ENCODE measurements around the gene PATL1. TPM values are rescaled to one million over a fixed set of nuclear protein-coding genes. Genes with fewer than 3 reads are reported as not detected.

PATL1 gene
- total and polyA plus RNA-seq, 2 of the 8 experiments (the other 6 are each of a cell fraction or from before 2014, with no cell fraction given): 30.4 to 33.4 TPM

DNA sequence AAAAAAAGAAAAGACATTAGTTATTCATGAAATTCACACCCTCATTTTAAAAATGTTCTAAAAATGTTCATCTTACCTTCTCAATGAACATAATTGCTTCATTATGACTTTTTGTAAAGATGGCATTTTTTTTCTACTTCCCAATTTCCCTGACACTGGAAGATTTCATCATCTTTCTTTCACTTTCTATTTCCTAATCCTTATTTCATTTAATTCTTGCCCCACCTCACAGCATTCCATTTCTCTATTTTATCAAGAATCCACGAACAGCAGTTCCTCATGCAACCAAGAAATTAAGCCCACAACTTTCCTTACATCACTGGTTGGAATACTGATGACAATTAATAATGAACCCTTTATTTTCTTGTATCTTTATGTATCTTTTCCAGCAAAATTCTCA lies 1.9 kb downstream of the PATL1 start (continued):
- TF ChIP-seq, protein P1, sequence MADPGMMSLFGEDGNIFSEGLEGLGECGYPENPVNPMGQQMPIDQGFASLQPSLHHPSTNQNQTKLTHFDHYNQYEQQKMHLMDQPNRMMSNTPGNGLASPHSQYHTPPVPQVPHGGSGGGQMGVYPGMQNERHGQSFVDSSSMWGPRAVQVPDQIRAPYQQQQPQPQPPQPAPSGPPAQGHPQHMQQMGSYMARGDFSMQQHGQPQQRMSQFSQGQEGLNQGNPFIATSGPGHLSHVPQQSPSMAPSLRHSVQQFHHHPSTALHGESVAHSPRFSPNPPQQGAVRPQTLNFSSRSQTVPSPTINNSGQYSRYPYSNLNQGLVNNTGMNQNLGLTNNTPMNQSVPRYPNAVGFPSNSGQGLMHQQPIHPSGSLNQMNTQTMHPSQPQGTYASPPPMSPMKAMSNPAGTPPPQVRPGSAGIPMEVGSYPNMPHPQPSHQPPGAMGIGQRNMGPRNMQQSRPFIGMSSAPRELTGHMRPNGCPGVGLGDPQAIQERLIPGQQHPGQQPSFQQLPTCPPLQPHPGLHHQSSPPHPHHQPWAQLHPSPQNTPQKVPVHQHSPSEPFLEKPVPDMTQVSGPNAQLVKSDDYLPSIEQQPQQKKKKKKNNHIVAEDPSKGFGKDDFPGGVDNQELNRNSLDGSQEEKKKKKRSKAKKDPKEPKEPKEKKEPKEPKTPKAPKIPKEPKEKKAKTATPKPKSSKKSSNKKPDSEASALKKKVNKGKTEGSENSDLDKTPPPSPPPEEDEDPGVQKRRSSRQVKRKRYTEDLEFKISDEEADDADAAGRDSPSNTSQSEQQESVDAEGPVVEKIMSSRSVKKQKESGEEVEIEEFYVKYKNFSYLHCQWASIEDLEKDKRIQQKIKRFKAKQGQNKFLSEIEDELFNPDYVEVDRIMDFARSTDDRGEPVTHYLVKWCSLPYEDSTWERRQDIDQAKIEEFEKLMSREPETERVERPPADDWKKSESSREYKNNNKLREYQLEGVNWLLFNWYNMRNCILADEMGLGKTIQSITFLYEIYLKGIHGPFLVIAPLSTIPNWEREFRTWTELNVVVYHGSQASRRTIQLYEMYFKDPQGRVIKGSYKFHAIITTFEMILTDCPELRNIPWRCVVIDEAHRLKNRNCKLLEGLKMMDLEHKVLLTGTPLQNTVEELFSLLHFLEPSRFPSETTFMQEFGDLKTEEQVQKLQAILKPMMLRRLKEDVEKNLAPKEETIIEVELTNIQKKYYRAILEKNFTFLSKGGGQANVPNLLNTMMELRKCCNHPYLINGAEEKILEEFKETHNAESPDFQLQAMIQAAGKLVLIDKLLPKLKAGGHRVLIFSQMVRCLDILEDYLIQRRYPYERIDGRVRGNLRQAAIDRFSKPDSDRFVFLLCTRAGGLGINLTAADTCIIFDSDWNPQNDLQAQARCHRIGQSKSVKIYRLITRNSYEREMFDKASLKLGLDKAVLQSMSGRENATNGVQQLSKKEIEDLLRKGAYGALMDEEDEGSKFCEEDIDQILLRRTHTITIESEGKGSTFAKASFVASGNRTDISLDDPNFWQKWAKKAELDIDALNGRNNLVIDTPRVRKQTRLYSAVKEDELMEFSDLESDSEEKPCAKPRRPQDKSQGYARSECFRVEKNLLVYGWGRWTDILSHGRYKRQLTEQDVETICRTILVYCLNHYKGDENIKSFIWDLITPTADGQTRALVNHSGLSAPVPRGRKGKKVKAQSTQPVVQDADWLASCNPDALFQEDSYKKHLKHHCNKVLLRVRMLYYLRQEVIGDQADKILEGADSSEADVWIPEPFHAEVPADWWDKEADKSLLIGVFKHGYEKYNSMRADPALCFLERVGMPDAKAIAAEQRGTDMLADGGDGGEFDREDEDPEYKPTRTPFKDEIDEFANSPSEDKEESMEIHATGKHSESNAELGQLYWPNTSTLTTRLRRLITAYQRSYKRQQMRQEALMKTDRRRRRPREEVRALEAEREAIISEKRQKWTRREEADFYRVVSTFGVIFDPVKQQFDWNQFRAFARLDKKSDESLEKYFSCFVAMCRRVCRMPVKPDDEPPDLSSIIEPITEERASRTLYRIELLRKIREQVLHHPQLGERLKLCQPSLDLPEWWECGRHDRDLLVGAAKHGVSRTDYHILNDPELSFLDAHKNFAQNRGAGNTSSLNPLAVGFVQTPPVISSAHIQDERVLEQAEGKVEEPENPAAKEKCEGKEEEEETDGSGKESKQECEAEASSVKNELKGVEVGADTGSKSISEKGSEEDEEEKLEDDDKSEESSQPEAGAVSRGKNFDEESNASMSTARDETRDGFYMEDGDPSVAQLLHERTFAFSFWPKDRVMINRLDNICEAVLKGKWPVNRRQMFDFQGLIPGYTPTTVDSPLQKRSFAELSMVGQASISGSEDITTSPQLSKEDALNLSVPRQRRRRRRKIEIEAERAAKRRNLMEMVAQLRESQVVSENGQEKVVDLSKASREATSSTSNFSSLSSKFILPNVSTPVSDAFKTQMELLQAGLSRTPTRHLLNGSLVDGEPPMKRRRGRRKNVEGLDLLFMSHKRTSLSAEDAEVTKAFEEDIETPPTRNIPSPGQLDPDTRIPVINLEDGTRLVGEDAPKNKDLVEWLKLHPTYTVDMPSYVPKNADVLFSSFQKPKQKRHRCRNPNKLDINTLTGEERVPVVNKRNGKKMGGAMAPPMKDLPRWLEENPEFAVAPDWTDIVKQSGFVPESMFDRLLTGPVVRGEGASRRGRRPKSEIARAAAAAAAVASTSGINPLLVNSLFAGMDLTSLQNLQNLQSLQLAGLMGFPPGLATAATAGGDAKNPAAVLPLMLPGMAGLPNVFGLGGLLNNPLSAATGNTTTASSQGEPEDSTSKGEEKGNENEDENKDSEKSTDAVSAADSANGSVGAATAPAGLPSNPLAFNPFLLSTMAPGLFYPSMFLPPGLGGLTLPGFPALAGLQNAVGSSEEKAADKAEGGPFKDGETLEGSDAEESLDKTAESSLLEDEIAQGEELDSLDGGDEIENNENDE (IDR thresholded peaks at IDR 0.05; ENCODE audit: insufficient replicate concordance, low read length): no peak
- TF ChIP-seq SIX5 (IDR thresholded peaks at IDR 0.05; ENCODE audit: low read depth, low read length) (no peak), NANOG (IDR thresholded peaks at IDR 0.05; ENCODE audit: insufficient read depth, low read depth, low read length, poor library complexity, severe bottlenecking) (no peak), CBX8 (IDR thresholded peaks at IDR 0.05; ENCODE audit: borderline replicate concordance, low read depth, low read length) (no peak), YY1 (IDR thresholded peaks at IDR 0.05; ENCODE audit: low read depth, low read length) (no peak), CEBPB (IDR thresholded peaks at IDR 0.05; ENCODE audit: low read depth, low read length) (no peak), SP1 (IDR thresholded peaks at IDR 0.05; ENCODE audit: low read depth, low read length) (no peak), RFX5 (IDR thresholded peaks at IDR 0.05; ENCODE audit: borderline replicate concordance, low read depth, low read length) (no peak)
- TF ChIP-seq, protein P2, sequence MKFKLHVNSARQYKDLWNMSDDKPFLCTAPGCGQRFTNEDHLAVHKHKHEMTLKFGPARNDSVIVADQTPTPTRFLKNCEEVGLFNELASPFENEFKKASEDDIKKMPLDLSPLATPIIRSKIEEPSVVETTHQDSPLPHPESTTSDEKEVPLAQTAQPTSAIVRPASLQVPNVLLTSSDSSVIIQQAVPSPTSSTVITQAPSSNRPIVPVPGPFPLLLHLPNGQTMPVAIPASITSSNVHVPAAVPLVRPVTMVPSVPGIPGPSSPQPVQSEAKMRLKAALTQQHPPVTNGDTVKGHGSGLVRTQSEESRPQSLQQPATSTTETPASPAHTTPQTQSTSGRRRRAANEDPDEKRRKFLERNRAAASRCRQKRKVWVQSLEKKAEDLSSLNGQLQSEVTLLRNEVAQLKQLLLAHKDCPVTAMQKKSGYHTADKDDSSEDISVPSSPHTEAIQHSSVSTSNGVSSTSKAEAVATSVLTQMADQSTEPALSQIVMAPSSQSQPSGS (IDR thresholded peaks at IDR 0.05; ENCODE audit: low read length): no peak

Data from H1 (cell line).